H1 (cell line): Measurements from ENCODE around the gene RGPD6.
"Not testable (repeated sequence)": the region's sequence is repeated elsewhere in the genome, so short reads cannot be mapped to it uniquely, and the experiment has no call there.

ENCODE experiments used
- BCL11A ChIP-seq, 2 experiments: IDR thresholded peaks; one replicate each; pipeline ENCODE4 v1.6.1; 2011; ENCODE audit warnings: low read depth in 2 of 2, low read length in 2 of 2, mild to moderate bottlenecking in 2 of 2
- CREB1 ChIP-seq: IDR thresholded peaks from 2 replicates; pipeline ENCODE4 v1.6.1; 2012; ENCODE audit warnings: inconsistent platforms
- EZH2 ChIP-seq: fragments of 200-600 bp; sonication (generic); IDR thresholded peaks from 2 replicates; pipeline ENCODE4 v1.7.1; 2012; ENCODE audit warnings: low read depth, mild to moderate bottlenecking, moderate library complexity, low read length, inconsistent platforms; ENCODE audit not compliant: severe bottlenecking
- POLR2A ChIP-seq, 2 experiments: IDR thresholded peaks; 1 replicate in 1 of 2; 2 replicates in 1 of 2; pipeline ENCODE4 v1.6.1; 2011; ENCODE audit warnings: low read depth in 2 of 2, low read length in 2 of 2, mild to moderate bottlenecking in 2 of 2; ENCODE audit errors: control extremely low read depth in 1 of 2
- POLR2AphosphoS5 ChIP-seq: IDR thresholded peaks from 2 replicates; pipeline ENCODE4 v1.6.1; 2011; ENCODE audit warnings: low read depth, low read length
- RAD21 ChIP-seq, 2 experiments: IDR thresholded peaks in 1 of 2; conservative IDR thresholded peaks in 1 of 2; 2 replicates each; pipeline ENCODE4 v1.6.1; 2011; ENCODE audit warnings: low read depth in 2 of 2, low read length in 2 of 2, improper control_type of control experiment in 1 of 2, inconsistent platforms in 1 of 2, mild to moderate bottlenecking in 1 of 2, moderate library complexity in 1 of 2
- RFX5 ChIP-seq: IDR thresholded peaks from 2 replicates; pipeline ENCODE4 v1.6.1; 2011; ENCODE audit warnings: low read depth, low read length, improper control_type of control experiment, borderline replicate concordance
- SIN3A ChIP-seq, 2 experiments: IDR thresholded peaks in 1 of 2; conservative IDR thresholded peaks in 1 of 2; 2 replicates each; pipeline ENCODE4 v1.6.1; 2011 to 2012; ENCODE audit warnings: low read length in 2 of 2, improper control_type of control experiment in 1 of 2, low read depth in 1 of 2, mild to moderate bottlenecking in 1 of 2
- TAF1 ChIP-seq: IDR thresholded peaks from 2 replicates; pipeline ENCODE4 v1.6.1; 2011; ENCODE audit warnings: mild to moderate bottlenecking, low read depth, low read length
- TCF12 ChIP-seq: IDR thresholded peaks from 2 replicates; pipeline ENCODE4 v1.6.1; 2011; ENCODE audit warnings: low read depth, mild to moderate bottlenecking, low read length
- TF ChIP-seq, protein P1 (sequence below), 3 experiments: IDR thresholded peaks; 1 replicate in 2 of 3; 2 replicates in 1 of 3; pipeline versions ENCODE4 v1.5.1 to v1.6.1; 2011; ENCODE audit warnings: low read length in 3 of 3, mild to moderate bottlenecking in 3 of 3, inconsistent platforms in 2 of 3, low read depth in 1 of 3, moderate library complexity in 1 of 3; ENCODE audit not compliant: insufficient read depth in 1 of 3; ENCODE audit errors: control extremely low read depth in 1 of 3

DNA sequence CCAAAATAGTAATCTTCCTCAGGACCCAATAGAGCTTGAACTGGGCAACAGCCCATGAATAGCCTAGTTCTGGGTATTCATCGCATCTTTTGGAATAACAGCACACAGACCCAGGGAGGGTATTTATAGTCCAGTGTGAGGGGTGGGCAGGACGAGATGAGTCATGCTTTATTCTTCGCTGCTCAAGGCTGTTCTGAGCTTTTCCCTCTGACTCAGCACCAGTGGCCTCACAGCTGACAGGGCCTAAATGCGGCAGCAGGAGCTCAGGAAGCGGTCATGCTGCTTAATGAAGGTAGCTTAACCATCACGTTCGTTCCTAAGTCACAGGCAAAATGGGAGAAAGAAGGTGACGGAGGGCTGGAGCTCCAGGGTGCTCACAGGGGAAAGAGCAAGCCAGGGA, 111.7 kb downstream of the RGPD6 start:
- TF ChIP-seq RAD21 (IDR thresholded peaks at IDR 0.05 in 1 of 2, conservative IDR thresholded peaks at IDR 0.05 in 1 of 2; ENCODE audit: low read depth in 2 of 2, low read length in 2 of 2); POLR2AphosphoS5; POLR2A (IDR thresholded peaks at IDR 0.05; ENCODE audit: control extremely low read depth in 1 of 2, low read depth in 2 of 2, low read length in 2 of 2); RFX5; EZH2; SIN3A (conservative IDR thresholded peaks at IDR 0.05 in 1 of 2, IDR thresholded peaks at IDR 0.05 in 1 of 2; ENCODE audit: low read depth in 1 of 2, low read length in 2 of 2); BCL11A (IDR thresholded peaks at IDR 0.05; ENCODE audit: low read depth in 2 of 2, low read length in 2 of 2); TAF1; TCF12; CREB1: not testable (repeated sequence)
- TF ChIP-seq, protein P1, sequence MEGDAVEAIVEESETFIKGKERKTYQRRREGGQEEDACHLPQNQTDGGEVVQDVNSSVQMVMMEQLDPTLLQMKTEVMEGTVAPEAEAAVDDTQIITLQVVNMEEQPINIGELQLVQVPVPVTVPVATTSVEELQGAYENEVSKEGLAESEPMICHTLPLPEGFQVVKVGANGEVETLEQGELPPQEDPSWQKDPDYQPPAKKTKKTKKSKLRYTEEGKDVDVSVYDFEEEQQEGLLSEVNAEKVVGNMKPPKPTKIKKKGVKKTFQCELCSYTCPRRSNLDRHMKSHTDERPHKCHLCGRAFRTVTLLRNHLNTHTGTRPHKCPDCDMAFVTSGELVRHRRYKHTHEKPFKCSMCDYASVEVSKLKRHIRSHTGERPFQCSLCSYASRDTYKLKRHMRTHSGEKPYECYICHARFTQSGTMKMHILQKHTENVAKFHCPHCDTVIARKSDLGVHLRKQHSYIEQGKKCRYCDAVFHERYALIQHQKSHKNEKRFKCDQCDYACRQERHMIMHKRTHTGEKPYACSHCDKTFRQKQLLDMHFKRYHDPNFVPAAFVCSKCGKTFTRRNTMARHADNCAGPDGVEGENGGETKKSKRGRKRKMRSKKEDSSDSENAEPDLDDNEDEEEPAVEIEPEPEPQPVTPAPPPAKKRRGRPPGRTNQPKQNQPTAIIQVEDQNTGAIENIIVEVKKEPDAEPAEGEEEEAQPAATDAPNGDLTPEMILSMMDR (IDR thresholded peaks at IDR 0.05; ENCODE audit: control extremely low read depth in 1 of 3, insufficient read depth in 1 of 3, low read depth in 1 of 3, low read length in 3 of 3), result not testable (repeated sequence)
